ENCODE data around the gene SLC11A2.
"Not testable (repeated sequence)": the region's sequence is repeated elsewhere in the genome, so short reads cannot be mapped to it uniquely, and the experiment has no call there.

Gene SLC11A2

DNA sequence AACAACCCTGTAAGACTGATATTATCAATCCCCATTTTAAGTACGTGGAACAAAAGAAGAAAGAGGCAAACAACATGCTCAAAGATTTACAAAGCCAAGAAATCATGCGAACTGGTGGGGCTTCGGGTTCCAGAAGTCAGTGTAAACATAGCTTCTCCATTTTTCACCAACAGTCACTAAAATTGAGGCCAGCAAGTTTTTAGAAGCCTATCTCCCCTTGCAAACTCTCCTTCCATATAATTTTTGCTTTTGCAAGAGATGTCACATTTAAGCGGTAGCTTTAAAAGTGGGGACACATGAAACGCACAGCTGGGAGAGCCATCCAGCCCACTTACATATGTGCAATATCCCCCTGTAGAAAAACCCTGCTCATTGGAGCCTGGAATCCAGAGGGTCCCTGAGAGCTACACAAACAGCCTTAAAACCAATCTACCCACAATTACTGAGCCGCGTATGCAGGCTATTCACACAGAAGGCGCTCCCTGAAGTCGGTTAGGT is 797 bp downstream of the SLC11A2 start:
- DNase-seq (ENCODE audit: low read depth in 2 of 2), result no peak

DNA sequence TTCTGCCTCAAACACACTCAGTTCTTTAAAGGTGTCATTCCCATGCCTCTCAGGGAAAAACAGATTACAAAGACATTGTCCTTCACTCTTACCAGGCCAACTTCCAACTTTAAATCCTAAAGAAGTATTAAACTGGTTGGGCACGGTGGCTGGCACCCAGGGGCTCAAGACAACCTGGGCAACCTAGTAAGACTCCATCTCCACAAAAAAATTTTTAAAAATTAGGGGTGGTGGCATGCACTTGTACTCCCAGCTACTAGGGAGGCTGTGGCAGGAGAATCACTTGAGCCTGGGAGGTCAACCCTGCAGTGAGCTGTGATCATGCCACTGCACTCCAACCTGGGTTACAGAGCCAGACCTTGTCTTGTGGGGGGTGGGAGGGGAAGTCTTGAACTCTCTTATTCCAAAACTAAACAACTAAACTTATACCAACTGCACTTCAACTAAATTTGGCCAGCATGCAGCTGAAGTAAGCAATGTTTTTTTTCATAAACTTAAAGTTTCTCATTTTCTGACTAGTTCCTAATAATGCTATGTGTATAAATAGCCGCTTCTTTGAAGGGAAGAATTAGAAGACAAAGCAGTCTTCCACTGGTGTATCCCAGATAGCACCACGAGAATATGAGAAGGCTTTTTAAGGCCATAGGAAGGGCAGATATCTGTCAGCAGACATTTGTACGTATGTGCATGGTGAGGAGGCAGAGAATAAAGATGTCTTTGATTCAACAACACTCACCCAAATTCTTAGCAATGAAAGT is 2.4 kb downstream of the SLC11A2 start:
- no peak for DNase-seq (ENCODE audit: low read depth in 2 of 2)

DNA sequence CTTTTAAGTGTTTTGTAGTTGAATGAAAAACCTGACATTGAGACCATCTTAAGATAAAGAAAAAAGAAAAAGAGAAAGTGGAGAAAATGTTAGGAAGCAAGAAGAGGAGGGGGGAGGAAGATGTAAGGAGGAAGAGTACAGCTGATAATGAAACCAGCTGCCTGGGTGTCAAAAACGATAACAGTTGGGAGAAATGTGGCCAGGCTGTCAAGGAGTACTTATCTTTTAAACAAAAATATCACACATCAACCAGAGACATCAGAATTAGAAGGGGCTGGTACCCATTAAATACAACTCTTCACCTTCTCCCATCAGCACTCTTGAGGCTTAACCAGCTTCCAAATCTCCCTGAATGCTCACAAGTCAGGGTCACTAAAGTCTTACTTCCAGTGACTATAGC is 4.5 kb downstream of the SLC11A2 start:
- DNase-seq (ENCODE audit: low read depth in 2 of 2), result no peak

- no peak for DNase-seq (ENCODE audit: low read depth in 2 of 2)
Measured at GRCh38 chr12:51020448-51021182, 5.6 kb downstream of the SLC11A2 start.

- no peak for DNase-seq (ENCODE audit: low read depth in 2 of 2)
Measured at GRCh38 chr12:51019927-51020326, 6.3 kb downstream of the SLC11A2 start.

DNA sequence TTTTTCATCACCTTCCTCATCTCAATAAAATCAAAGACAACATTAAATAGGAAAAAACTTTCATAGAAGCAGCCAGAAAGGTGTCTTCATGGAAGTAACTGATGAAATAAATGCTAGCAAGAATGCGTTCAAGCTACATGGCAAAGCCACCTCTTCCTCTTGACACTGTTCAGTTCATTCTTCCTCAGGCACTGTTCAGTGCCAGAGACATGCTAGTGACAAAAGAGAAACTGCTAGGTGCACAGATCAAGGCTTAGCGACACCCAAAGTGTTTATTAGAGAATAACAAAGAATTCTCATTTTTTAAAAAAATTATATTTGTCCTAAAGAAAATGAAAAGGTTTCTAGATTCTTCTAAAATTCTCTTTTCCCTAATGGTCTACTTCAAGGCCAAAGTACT is 7.2 kb downstream of the SLC11A2 start:
- no peak for DNase-seq (ENCODE audit: low read depth in 2 of 2)

DNA sequence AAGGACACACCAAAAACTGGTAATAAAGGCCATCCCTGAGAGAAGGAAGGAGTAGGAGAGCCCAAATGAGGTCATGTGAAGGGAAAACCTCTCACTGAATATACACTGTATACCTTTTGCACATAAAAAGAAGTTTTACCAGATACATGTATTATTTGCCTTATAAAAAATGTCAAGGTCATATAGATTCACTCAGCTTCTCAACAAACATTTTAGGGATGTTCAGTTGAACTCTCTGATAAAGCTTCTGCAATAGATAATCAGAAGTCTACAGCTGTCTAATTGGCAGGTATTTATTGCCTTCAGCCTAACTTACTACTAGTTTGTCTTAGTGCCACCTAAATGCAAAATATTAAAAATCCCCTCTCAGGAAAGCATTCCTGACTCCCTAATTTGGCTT is 8.7 kb downstream of the SLC11A2 start:
- DNase-seq (ENCODE audit: low read depth in 2 of 2), result no peak

GRCh38 chr12:51014467-51014866 is 11.7 kb downstream of the SLC11A2 start:
- DNase-seq (ENCODE audit: low read depth in 2 of 2), result not testable (repeated sequence)

- DNase-seq (ENCODE audit: low read depth in 2 of 2), result no peak
Measured at GRCh38 chr12:51013441-51013840, 12.7 kb downstream of the SLC11A2 start.

DNA sequence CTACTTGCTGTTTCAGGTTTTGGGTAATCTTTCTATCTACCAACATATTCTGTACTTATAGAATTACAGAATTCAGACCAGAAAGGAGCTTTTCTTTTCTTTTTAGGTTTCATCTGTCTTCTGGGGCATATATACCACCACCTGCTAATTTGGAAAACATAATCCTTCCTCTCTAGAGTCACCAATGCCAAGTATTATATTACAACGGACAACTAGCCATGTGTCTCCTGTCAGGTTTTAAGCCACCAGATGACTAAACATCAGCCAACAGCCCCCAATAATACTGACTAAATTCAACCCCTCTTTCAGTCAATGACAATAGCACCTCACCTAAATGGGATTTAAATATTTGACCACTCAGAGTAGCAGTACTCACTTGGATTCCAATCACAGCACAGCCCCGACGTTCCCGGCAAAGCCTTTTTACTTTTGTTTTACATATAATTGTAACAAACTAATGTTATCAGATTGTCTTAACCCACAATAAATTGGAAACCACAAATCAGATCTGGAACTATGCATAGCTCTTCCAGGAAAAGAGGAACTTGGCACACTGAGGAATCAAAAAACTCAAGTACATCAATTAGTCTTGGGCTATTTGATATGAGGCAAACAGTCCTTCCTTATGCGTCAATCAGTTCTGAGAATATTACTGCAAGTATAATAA is 13.5 kb downstream of the SLC11A2 start:
- no peak for DNase-seq (ENCODE audit: low read depth in 2 of 2)

DNA sequence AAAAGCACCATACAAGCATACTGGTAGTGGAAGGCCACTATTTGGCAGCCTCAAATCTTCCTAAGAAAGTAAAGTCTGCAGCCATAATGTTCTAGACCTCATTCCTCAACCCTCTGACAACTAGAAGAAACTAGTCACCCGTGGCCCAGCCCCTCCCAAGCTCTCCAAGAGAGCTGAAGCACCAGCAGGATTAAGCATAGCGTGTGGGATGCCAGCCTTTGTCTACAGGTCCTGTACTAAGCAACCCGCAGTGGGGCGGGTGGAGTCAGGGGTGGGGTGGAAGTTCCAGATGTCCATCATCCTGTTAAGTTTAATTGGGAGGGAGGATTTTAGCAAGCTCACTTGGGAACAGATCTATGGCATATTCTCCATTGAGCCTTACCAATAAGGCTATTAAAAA is 14.2 kb downstream of the SLC11A2 start:
- no peak for DNase-seq (ENCODE audit: low read depth in 2 of 2)

- no peak for DNase-seq (ENCODE audit: low read depth in 2 of 2)
Measured at GRCh38 chr12:51009056-51009440, 17.1 kb downstream of the SLC11A2 start.

- no peak for DNase-seq (ENCODE audit: low read depth in 2 of 2)
Measured at GRCh38 chr12:51008329-51009055, 17.7 kb downstream of the SLC11A2 start.

- DNase-seq (ENCODE audit: low read depth in 2 of 2), result no peak
Measured at GRCh38 chr12:51005671-51006070, 20.5 kb downstream of the SLC11A2 start.

DNA sequence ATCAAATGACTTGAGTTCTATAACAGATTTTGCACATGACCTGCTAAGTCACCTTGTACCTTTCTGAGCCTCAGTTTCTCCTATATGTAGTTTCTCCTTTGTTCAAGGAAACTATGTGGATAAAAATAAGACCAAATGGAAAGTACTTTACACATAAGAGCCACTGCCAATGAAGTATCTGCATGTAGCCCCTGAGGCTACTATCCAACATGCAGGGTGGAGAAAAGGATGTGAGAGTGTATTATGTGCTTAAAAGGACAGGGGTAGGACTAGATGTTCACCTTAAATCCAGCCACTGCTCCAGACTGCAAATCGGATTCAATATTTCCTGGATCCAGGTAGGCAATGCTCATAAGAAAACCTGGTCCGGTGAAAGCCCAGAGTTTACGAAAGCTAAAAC is 21.2 kb downstream of the SLC11A2 start:
- no peak for DNase-seq (ENCODE audit: low read depth in 2 of 2)

DNA sequence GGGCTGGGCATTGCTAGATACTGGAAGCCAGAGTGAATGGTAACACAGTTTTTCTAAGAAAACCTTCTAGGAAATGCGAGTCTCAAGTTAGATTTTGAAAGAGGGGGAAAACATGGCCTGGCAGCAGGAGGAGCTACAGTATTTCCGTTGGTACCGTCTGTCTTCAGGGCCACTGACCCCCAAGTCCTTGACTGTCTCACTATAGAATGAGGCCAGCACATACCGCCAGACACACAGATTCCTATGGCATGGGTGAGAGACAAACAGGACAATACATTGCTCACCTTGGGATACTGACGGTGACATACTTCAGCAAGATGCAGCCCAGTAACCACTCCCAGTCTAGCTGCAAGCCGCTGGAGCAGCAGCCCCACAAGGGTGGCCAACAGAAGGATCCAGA is 21.7 kb downstream of the SLC11A2 start:
- no peak for DNase-seq (ENCODE audit: low read depth in 2 of 2)

DNA sequence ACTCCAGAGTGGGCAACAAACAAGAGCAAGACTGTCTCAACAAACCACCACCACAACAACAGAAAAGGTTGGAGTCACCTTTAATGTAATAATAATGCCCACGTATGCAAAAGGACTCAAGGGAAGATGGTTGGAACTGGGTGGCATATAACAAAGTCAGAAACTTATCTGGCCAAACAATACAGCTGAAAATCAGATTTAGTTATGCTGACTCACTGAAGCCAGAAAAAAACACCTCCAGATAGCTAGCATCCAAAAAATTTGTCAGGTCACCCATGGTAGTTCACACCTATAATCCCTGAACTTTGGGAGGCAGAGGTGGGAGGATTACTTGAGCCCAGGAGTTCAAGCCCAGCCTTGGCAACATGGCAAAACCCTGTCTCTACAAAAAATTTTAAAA is 24.4 kb downstream of the SLC11A2 start:
- DNase-seq (ENCODE audit: low read depth in 2 of 2), result no peak

- no peak for DNase-seq (ENCODE audit: low read depth in 2 of 2)
Measured at GRCh38 chr12:51000245-51000644, 25.9 kb downstream of the SLC11A2 start.

GRCh38 chr12:50999093-50999492 is 27.1 kb downstream of the SLC11A2 start:
- no peak for DNase-seq (ENCODE audit: low read depth in 2 of 2)

DNA sequence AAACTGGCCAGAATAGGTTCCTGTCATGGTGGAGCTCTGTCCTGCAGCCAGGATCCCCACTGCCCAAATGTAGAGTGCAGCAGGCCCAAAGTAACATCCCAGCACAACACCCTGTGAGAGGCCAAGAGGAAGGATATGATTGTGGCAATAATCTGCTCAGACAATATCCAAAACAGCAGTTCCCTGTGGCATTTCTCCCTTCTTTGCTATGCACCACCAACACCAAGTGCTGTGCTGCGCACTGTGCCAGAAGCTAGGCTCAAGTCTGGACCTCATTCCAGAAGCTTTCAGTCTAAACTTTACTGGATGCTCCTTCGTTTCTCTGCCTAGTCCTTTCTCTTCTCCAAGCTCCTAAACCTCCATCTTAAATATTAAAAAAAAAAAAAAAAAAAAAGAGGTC is 33.4 kb downstream of the SLC11A2 start:
- DNase-seq (ENCODE audit: low read depth in 2 of 2), result no peak

- no peak for DNase-seq (ENCODE audit: low read depth in 2 of 2)
Measured at GRCh38 chr12:50991291-50991690, 34.9 kb downstream of the SLC11A2 start.

DNA sequence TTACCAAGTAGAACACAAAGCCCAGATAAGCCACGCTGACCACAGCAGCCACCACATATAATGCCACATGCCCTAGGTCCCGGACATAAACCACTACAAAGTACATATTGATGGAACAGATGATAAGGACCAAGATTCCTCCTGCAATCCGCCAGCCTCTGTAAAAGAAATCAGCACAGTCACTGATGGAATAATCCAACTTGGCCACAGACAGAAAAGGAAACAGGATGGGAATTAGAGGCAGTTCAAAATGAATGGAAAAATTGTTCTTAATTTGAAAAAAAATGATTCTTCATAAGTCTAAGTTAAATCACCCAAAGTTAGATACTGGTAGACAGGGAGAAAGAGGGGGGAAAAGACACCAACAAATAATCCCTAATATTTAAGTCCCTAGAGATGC is 35.4 kb downstream of the SLC11A2 start:
- DNase-seq (ENCODE audit: low read depth in 2 of 2), result no peak
